ENCODE measurements around the gene DDX49.

Gene DDX49

DNA sequence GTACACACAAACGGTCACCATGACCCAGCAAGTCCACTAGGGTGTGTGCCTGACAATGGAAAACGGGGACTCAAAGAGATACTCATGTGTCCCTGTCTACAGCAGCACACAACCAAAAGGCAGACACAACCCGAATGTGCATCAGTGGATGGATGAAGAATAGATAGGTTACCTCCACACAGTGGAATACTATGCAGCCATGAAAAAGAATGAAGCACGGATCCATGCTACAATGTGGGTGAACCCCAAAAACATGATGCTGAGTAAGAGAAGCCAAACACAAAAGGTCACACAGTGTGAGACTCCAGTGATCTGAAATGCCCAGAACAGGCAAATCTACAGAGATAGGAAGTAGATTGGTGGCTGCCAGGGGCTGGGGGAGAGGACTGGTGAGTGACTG, 32.5 kb upstream of the DDX49 start:
- H3K27me3 Mint-ChIP-seq = peaks cover 9 to 25% of the 10 kb centered on the region in 2 donors
- no peak overlapping the region for H3K27ac Mint-ChIP-seq
- no peak for ATAC-seq (replicated peaks)
- H3K9me3 Mint-ChIP-seq = no peaks in the 10 kb centered on the region
- no peak for DNase-seq
- no peak overlapping the region for H3K4me3 Mint-ChIP-seq
- H3K4me1 Mint-ChIP-seq (ENCODE audit: low read depth in 2 of 2) = peaks cover 0 to 3% of the 10 kb centered on the region in 2 donors
- no peaks in the 10 kb centered on the region for H3K36me3 Mint-ChIP-seq (ENCODE audit: insufficient read depth)

DNA sequence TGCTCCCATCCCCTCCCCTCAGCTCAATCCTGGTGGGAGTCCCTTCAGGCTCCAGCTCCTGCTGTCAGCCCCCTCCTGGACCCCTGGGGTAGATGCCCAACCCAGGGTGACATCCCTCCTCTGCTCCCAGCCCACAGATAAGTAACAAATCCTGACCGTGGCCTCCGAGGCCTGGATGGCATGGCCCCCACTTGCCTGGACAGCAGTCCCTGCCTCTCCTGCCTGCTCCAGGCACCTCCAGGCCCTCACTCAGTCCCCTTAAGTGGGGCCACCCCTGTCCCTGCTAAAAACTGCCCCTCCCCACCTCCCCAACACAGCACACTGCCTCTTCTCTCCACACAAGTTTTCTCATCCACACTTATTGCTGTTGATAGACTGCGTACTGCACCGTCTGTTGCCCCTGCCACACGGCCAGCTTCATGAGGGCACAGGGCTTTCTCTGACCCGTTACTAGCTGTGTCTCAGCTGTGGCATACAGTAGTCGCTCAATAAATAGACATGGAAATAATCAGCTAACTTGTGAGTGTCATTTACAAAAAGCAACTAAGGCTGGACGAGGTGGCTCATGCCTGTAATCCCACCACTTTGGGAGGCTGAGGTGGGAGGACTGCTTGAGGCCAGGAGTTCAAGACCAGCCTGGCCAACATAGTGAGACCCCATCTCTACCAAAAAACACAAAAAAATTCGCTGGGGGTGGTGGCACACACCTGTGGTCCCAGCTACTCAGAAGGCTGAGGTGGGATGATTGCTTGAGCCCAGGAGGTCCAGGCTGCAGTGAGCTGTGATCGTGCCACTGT, 29.4 kb upstream of the DDX49 start:
- no peak overlapping the region for H3K27ac Mint-ChIP-seq
- ATAC-seq (replicated peaks) (no peak), DNase-seq (no peak)
- no peak overlapping the region for H3K4me3 Mint-ChIP-seq
- H3K36me3 Mint-ChIP-seq (ENCODE audit: insufficient read depth) = no peaks in the 10 kb centered on the region
- H3K4me1 Mint-ChIP-seq (ENCODE audit: low read depth in 2 of 2) = no peaks in the 10 kb centered on the region
- H3K27me3 Mint-ChIP-seq = peaks cover 9 to 40% of the 10 kb centered on the region in 2 donors
- H3K9me3 Mint-ChIP-seq = no peaks in the 10 kb centered on the region

DNA sequence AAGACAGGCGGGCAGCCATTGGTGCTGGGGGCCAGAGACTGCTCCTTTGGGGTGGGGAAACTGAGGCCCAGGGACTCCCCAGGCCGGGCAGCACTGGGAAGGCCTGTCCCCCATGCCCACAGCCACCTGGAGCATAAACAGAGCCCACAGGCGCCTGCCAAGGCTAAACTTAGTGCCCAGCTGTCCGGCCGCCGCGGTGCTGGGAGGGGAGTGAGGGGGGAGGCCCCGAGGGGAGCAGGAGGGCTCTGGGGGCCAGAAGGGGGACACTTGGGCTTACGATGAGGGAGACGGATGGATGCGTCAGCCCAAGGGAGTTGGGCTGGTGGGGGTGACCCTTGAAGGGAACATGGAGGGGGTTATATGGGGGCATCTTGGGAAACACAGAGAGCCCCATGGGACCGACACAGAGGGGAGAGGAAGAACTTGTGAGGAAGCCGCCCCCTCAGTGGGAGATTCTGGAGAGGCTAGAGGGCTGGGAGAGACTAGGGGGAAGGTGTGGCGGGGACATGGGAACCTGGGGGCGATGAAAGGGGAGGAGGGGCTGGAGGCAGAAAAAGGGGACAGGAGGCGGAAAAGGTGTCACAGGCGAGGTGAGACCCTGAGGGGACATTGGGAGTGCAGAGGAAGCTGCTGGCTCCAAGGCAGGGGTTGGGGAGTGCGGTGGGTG, 25.8 kb upstream of the DDX49 start:
- Mint-ChIP-seq H3K27ac (no peak overlapping the region), H3K9me3 (no peaks in the 10 kb centered on the region), H3K4me1 (ENCODE audit: low read depth in 2 of 2) (peaks cover 11 to 15% of the 10 kb centered on the region in 2 donors), H3K4me3 (no peak overlapping the region), H3K27me3 (peaks cover 17 to 49% of the 10 kb centered on the region in 2 donors), H3K36me3 (ENCODE audit: insufficient read depth) (peaks cover under 1% of the 10 kb centered on the region)
- ATAC-seq (replicated peaks) (no peak), DNase-seq (no peak)

DNA sequence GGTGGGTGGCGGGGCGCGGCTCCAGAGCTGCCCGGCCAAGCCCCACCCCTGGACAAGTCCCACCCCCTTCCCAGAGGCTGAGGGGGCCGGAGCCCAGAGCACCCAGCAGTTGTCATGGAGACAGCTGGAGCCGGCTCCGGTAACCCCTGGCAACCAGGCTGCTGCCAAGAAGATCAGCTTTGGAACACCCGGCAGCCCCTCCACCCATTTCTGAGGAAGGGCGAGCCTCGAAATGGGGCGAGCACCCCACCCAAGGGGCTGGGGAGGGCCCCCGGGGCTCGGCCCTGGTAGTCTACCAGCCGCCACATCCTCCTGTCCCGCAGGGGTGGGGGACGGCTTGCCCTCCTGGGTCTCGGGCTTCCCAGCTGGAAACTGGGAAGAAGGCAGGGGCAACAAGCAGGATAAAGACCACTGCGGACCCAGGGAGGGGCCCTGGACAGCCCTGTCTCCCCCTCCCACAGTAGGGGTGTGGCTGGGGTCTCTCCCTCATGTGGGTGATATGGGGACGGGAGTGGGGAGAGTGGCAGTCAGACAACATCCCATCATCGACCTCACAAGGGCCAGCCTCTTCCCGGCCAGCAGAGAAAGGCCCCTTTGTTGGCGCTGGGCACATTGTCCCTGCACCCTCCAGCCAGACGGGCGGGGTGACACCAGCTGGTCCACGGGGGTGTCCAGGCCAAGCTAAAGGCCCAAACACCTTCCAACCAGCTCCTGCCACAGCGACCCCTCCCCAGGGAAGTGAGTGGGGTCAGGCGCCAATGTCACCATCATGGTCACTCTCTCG, 25.1 kb upstream of the DDX49 start:
- DNase-seq (no peak), ATAC-seq (replicated peaks) (no peak)
- H3K27me3 Mint-ChIP-seq = peaks cover 17 to 46% of the 10 kb centered on the region in 2 donors
- H3K36me3 Mint-ChIP-seq (ENCODE audit: insufficient read depth) = peaks cover 3% of the 10 kb centered on the region
- no peaks in the 10 kb centered on the region for H3K9me3 Mint-ChIP-seq
- H3K4me1 Mint-ChIP-seq (ENCODE audit: low read depth in 2 of 2) = peaks cover 11 to 15% of the 10 kb centered on the region in 2 donors
- H3K27ac Mint-ChIP-seq = no peak overlapping the region
- H3K4me3 Mint-ChIP-seq = peak overlapping the region; percentile 21 to 27

DNA sequence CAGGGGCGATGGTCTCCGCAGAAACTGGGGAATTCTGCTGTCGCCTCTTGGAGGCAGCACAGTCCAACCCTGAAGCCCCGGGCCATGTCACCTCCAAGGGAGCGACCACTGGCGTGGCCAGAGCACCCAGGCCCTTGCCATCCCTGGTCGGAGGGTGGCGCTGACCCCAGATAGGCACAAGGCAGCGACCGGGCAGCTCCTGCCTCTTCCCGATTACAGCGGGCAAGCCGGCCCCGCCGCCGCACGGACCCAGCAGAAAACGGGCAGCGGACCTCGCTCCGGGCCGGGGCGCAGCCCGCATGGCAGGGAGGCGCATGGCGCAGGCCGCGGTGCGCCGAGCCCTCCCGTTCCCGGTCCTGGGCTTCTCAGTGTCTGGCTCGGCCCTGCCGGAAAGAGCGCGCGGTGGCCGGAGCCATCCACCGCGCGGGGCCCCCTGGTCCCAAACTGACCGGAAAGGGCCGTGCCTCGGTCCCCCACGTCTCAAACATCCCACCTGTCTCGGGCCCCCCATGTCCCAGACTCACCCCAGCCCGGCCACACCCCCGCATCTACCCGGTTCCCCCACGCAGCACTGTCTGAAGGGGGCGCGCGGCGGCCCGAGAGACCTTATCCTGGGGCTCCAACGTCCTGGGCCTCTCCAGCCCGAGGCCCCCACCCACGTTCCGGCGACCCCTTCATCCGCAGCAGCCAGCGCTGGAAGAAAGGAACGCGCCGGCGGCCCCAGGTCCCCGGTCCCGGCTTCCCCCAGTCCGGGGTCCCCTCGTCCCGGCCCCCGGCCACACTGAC, 24.3 kb upstream of the DDX49 start:
- DNase-seq (no peak), ATAC-seq (replicated peaks) (no peak)
- Mint-ChIP-seq H3K9me3 (no peaks in the 10 kb centered on the region), H3K27me3 (peaks cover 17 to 38% of the 10 kb centered on the region in 2 donors), H3K27ac (no peak overlapping the region), H3K4me3 (peak overlapping the region; percentile 23 to 29), H3K36me3 (ENCODE audit: insufficient read depth) (peaks cover 3% of the 10 kb centered on the region), H3K4me1 (ENCODE audit: low read depth in 2 of 2) (peaks cover 11 to 15% of the 10 kb centered on the region in 2 donors)

DNA sequence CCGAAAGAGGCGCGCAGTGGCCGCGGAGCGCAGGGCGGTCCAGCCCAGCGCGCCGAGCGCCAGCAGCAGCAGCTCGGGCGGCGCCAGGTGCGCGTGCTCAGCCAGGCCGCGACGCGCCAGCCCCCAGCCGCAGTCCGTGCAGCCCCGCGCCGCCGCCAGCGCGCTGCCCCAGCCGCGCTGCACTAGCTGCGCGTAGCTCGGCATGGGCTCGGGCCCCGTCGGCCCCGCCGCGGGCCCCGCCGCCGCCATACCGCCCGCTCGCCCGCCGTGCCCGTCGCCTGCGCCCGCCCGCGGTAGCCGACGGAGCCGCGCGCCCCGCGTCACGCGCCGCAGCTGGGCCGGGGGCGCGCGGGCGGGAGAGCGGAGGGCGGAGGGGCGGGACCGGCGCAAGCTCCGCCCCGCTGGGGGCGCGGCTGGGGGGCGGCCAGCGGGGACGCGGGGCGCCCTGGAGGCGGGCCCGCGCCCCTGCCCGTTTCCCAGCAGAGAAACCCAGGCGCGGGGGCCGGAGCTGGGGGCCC, 23.6 kb upstream of the DDX49 start, which contains the start of gene CERS1:
CERS1 (minus strand) TSS at position 335 of the 518 bp plus-strand sequence; CDS start at position 249, 86 bp downstream.
- H3K27me3 Mint-ChIP-seq = peaks cover 17 to 34% of the 10 kb centered on the region in 2 donors
- no peak for DNase-seq
- no peaks in the 10 kb centered on the region for H3K9me3 Mint-ChIP-seq
- H3K36me3 Mint-ChIP-seq (ENCODE audit: insufficient read depth) = peaks cover 8% of the 10 kb centered on the region
- ATAC-seq (replicated peaks) = peak; percentile 42
- no peak within 1 kb of the TSS for H3K27ac Mint-ChIP-seq
- H3K4me1 Mint-ChIP-seq (ENCODE audit: low read depth in 2 of 2) = peaks cover 11 to 15% of the 10 kb centered on the region in 2 donors
- peak within 1 kb of the TSS; percentile 73 to 77 for H3K4me3 Mint-ChIP-seq

DNA sequence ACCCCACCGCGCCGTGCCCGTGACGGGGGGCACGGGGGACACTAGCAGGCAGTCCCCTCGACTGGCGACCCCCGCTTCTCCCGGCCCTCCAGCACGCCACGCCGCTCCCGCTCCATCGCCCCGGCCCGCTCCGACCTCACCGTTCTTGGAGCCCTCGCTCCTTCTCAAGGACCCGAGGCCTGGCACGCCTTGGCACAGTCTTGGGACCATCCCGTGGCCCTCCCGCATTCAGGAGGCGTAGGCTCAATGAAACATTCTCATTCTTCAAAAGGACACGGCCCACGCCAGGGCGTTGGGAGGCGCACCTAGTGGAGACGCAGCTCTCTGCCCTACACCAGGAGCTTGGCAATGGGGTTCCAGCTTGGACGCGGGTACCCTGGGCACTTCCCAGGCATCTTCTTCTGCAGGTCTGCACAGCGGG, 23.1 kb upstream of the DDX49 start:
- H3K9me3 Mint-ChIP-seq = no peaks in the 10 kb centered on the region
- H3K27me3 Mint-ChIP-seq = peaks cover 17 to 34% of the 10 kb centered on the region in 2 donors
- H3K36me3 Mint-ChIP-seq (ENCODE audit: insufficient read depth) = peaks cover 9% of the 10 kb centered on the region

DNA sequence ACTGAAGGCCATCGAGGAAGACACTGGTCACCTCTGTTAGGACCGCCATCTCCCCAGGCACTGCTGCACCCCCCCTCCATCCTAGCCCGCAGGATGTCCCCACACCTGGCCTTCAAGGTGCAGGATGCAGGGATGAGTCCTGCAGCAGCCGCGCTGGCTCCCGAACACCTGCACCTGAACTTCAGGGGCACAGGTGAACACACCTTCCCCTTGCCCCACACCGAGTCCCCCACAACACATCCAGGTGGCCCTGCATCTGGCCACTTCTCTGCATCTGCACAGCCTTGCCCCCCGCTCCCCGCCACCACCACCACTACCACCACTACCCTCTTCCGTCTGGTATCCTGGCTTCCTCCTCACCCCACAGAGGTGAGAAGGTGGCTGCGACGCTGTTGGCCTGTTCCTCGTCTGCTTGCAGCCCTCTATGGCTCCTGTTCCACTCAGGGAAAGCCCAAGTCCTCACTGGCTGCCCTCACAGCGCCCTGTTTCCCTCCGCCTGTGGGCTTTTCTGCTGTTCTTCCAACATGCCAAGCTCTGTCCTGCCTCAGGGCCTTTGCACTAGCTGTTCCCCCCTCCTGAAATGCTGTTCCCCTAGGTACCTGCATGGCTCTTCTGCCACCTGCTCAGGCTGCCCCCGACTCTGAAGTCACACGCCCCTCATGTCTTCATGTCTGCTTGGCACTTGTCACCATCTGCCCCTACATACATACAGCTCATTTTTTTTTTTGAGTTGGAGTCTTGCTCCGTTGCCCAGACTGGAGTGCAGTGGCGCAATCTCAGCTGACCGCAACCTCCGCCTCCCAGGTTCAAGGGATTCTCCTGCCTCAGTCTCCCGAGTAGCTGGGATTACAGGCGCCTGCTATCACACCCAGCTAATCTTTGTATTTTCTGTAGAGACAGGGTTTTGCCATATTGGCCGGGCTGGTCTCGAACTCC, 22.2 kb upstream of the DDX49 start:
- DNase-seq (no peak), ATAC-seq (replicated peaks) (peak; percentile 55)
- H3K27ac Mint-ChIP-seq = no peak overlapping the region
- H3K36me3 Mint-ChIP-seq (ENCODE audit: insufficient read depth) = peaks cover 13% of the 10 kb centered on the region
- H3K27me3 Mint-ChIP-seq = peaks cover 17 to 34% of the 10 kb centered on the region in 2 donors
- no peaks in the 10 kb centered on the region for H3K9me3 Mint-ChIP-seq
- H3K4me1 Mint-ChIP-seq (ENCODE audit: low read depth in 2 of 2) = peaks cover 11 to 15% of the 10 kb centered on the region in 2 donors
- peak overlapping the region; percentile 63 to 77 for H3K4me3 Mint-ChIP-seq

More for the DNA sequence above, 23.1 kb upstream of the DDX49 start:
- DNase-seq = no peak
- H3K27ac Mint-ChIP-seq = no peak overlapping the region
- peaks cover 11 to 15% of the 10 kb centered on the region in 2 donors for H3K4me1 Mint-ChIP-seq (ENCODE audit: low read depth in 2 of 2)
- ATAC-seq (replicated peaks) = no peak
- peak overlapping the region; percentile 73 to 77 for H3K4me3 Mint-ChIP-seq

DNA sequence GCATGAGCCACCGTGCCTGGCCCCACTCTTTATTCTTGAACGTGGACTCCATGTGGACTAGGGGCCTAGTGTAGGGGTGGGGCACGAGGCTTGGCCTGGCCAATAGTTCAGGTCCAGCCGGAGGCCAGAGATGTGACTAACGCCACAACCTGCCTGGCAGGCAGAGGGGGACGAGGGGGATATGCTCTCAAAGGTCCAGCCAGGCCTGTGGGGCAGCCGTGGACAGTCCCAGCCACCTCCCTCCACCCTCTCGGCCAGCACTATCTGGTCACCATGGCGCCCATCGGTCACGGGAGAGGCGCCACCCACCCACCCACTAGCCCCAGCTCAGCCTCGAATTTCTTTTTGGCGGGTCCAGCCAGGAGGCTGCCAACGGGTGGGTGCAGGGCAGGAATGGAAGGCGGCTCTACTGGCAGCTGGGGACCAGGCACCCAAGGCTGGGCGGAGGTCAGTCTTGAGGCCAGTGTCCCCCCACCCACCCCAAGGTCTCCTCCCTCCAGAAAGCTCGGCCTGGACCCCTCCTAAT, 21.4 kb upstream of the DDX49 start:
- H3K27ac Mint-ChIP-seq = no peak overlapping the region
- ATAC-seq (replicated peaks) (no peak), DNase-seq (no peak)
- peak overlapping the region in 1 of 2 donors; percentile 77 for H3K4me3 Mint-ChIP-seq
- peaks cover 17 to 31% of the 10 kb centered on the region in 2 donors for H3K27me3 Mint-ChIP-seq
- peaks cover 16% of the 10 kb centered on the region for H3K36me3 Mint-ChIP-seq (ENCODE audit: insufficient read depth)
- no peaks in the 10 kb centered on the region for H3K9me3 Mint-ChIP-seq
- H3K4me1 Mint-ChIP-seq (ENCODE audit: low read depth in 2 of 2) = peaks cover 11 to 15% of the 10 kb centered on the region in 2 donors

DNA sequence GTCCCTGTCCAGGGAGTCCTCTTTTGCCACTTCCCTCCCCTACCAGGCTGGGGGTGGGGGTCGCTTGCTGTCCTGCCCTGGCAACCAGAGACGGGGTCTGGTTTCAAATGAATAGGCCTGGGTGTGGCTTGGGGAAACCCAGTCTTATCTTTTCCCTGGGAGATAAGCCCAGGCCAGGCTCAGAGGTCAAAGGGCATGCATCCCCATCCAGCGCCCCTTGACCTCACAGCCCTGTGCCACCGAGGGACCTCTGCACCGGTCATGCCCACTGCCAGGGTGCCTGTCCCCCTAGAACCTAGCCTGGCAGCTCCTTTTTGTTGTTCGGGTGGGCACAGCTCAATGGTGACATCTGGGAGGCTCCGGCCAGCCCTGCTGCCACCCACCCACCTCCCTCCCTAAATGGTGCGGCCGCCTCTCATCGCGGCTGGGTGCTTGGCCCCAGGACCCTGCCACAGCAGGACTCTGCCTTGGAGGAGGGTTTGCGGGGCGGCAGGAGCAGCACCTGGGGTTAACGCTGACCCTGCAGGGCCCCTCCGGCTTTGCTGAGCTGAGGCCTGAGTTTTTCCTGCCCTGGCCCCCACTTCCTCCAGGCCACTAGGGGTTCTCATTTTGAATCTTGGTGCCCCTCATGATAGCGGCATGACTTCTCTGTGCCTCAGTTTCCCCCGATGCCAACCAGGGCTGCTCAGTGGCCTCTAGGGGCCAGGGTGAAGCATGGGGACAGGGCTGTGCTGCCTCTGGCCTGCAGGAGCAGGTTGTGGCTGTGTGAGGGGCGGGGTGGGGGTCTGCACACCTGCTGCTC, 20.7 kb upstream of the DDX49 start:
- ATAC-seq (replicated peaks) = no peak
- peaks cover 11 to 15% of the 10 kb centered on the region in 2 donors for H3K4me1 Mint-ChIP-seq (ENCODE audit: low read depth in 2 of 2)

More for the DNA sequence above, 20.7 kb upstream of the DDX49 start:
- Mint-ChIP-seq H3K36me3 (ENCODE audit: insufficient read depth) (peaks cover 22% of the 10 kb centered on the region), H3K27me3 (peaks cover 17 to 25% of the 10 kb centered on the region in 2 donors), H3K9me3 (no peaks in the 10 kb centered on the region), H3K27ac (no peak overlapping the region), H3K4me3 (no peak overlapping the region)
- no peak for DNase-seq

Measured in effector memory CD8-positive, alpha-beta T cell (primary cell).